ENCODE results near the gene MEI1. TPM values are rescaled to one million over a fixed set of nuclear protein-coding genes. Genes with fewer than 3 reads are reported as not detected.

The MEI1 gene
- total RNA-seq, 1 experiment from 2014 or later = 0.24 TPM

- Histone ChIP-seq H3K27me3 (replicated peaks; ENCODE audit: insufficient read depth, low read depth, low read length, poor library complexity) (no peaks in the 10 kb centered on the region), H3K27ac (ENCODE audit: low read depth, low read length, poor library complexity, severe bottlenecking) (peak overlapping the region; percentile 99), H3K36me3 (ENCODE audit: insufficient read depth, low read length, poor library complexity, severe bottlenecking) (peaks cover 24% of the 10 kb centered on the region), H3K9me3 (ENCODE audit: low read depth, low read length, poor library complexity, severe bottlenecking) (peaks cover 8% of the 10 kb centered on the region), H3K4me1 (ENCODE audit: insufficient read depth, low read length, poor library complexity, severe bottlenecking) (peaks cover 13% of the 10 kb centered on the region), H3K4me3 (ENCODE audit: low read depth, low read length, poor library complexity, severe bottlenecking) (no peak overlapping the region)
- ChIA-PET CTCF (no interaction called here), POLR2A (ENCODE audit: low non-redundant PET) (no interaction called here)
- no TSS peak for BruUV-seq (replicated peaks)
- no peak for DNase-seq (ENCODE audit: low spot score)
- intact Hi-C loops (cut with micrococcal nuclease; ENCODE audit: unreplicated experiment) = no loop called here
- no peak for TF ChIP-seq CTCF (conservative IDR thresholded peaks at IDR 0.05; ENCODE audit: low read depth, low read length)
- no peak for TF ChIP-seq EZH2 (IDR thresholded peaks at IDR 0.05; ENCODE audit: borderline replicate concordance, low read depth, low read length, poor library complexity, severe bottlenecking)
These were observed 132.1 kb downstream of the MEI1 start for GRCh38 chr22:41831383-41831782.

- Histone ChIP-seq H3K4me1 (ENCODE audit: insufficient read depth, low read length, poor library complexity, severe bottlenecking) (peaks cover 13% of the 10 kb centered on the region), H3K9me3 (ENCODE audit: low read depth, low read length, poor library complexity, severe bottlenecking) (peaks cover 8% of the 10 kb centered on the region), H3K27me3 (replicated peaks; ENCODE audit: insufficient read depth, low read depth, low read length, poor library complexity) (no peaks in the 10 kb centered on the region), H3K4me3 (ENCODE audit: low read depth, low read length, poor library complexity, severe bottlenecking) (peak overlapping the region; percentile 76), H3K36me3 (ENCODE audit: insufficient read depth, low read length, poor library complexity, severe bottlenecking) (peaks cover 30% of the 10 kb centered on the region), H3K27ac (ENCODE audit: low read depth, low read length, poor library complexity, severe bottlenecking) (peak overlapping the region; percentile 99)
- TSS peak; percentile 84 for BruUV-seq (replicated peaks)
- intact Hi-C loops (cut with micrococcal nuclease; ENCODE audit: unreplicated experiment) = no loop called here
- TF ChIP-seq CTCF (conservative IDR thresholded peaks at IDR 0.05; ENCODE audit: low read depth, low read length) (no peak), EZH2 (IDR thresholded peaks at IDR 0.05; ENCODE audit: borderline replicate concordance, low read depth, low read length, poor library complexity, severe bottlenecking) (no peak)
- POLR2A ChIA-PET (ENCODE audit: low non-redundant PET) = interaction anchor here (0.6 kb wide), 2 partner anchors 11 to 109 kb away, joined by 3 to 10 read pairs; no protein-coding TSS in a partner anchor
- DNase-seq (ENCODE audit: low spot score) = peak; percentile 48
- CTCF ChIA-PET = interaction anchor here (0.8 kb wide), 1 partner anchor 93 kb away, joined by 3 read pairs; no protein-coding TSS in a partner anchor
These were observed 132.7 kb downstream of the MEI1 start for GRCh38 chr22:41831828-41832552.

- peaks cover 8% of the 10 kb centered on the region for H3K9me3 ChIP-seq (ENCODE audit: low read depth, low read length, poor library complexity, severe bottlenecking)
- peak within 1 kb of the TSS; percentile 76 for H3K4me3 ChIP-seq (ENCODE audit: low read depth, low read length, poor library complexity, severe bottlenecking)
- peak within 1 kb of the TSS; percentile 99 for H3K27ac ChIP-seq (ENCODE audit: low read depth, low read length, poor library complexity, severe bottlenecking)
- TF ChIP-seq EZH2 (IDR thresholded peaks at IDR 0.05; ENCODE audit: borderline replicate concordance, low read depth, low read length, poor library complexity, severe bottlenecking) (no peak), CTCF (conservative IDR thresholded peaks at IDR 0.05; ENCODE audit: low read depth, low read length) (no peak)
- H3K36me3 ChIP-seq (ENCODE audit: insufficient read depth, low read length, poor library complexity, severe bottlenecking) = peaks cover 33% of the 10 kb centered on the region
- BruUV-seq (replicated peaks) = no TSS peak
- ChIA-PET POLR2A (ENCODE audit: low non-redundant PET) (interaction anchor here (0.6 to 0.7 kb wide), 4 partner anchors 11 to 114 kb away, joined by 3 to 10 read pairs (median 4); partner anchors contain the start of genes CCDC134 and CENPM), CTCF (interaction anchor here (0.6 to 0.8 kb wide), 3 partner anchors 92 to 736 kb away, joined by 3 to 7 read pairs (median 3); no protein-coding TSS in a partner anchor)
- no peaks in the 10 kb centered on the region for H3K27me3 ChIP-seq (replicated peaks; ENCODE audit: insufficient read depth, low read depth, low read length, poor library complexity)
- intact Hi-C loops (cut with micrococcal nuclease; ENCODE audit: unreplicated experiment) = no loop called here
- peak; percentile 100 for DNase-seq (ENCODE audit: low spot score)
- H3K4me1 ChIP-seq (ENCODE audit: insufficient read depth, low read length, poor library complexity, severe bottlenecking) = peaks cover 14% of the 10 kb centered on the region
These were observed 133.5 kb downstream of the MEI1 start, which contains the start of gene SREBF2 for GRCh38 chr22:41832553-41833368. Gene SREBF2, plus strand, starts transcription at chr22:41833105. Its CDS starts 166 bp downstream, at chr22:41833271.

Measured in A673 (cell line).